Cardiac atrium fibroblast (primary cell): ENCODE data around the gene ANKRD33B. TPM values are rescaled to one million over a fixed set of nuclear protein-coding genes. Genes with fewer than 3 reads are reported as not detected.

Source experiments
- total RNA-seq: library from RNA; depleted of rRNA; stranded (reverse); fragments of >200 nt; gene quantifications from 2 replicates; pipeline ENCODE4 v1.2.3, GENCODE V29; 2015

The ANKRD33B gene
- total RNA-seq: 3.8 and 4.4 TPM in 2 replicates

GRCh38 chr5:10563945-10564837, at the start of gene ANKRD33B:
ANKRD33B (plus strand) TSS chr5:10564070; CDS start chr5:10564468, 398 bp downstream.

Other genes with a start within 250 kb of the ANKRD33B start
- gene MARCHF6, start 210.4 kb upstream of the ANKRD33B start, total RNA-seq: 24.6 and 30.9 TPM in 2 replicates
- 0.32 TPM in 1 of 2 replicates, not detected in the other for gene ROPN1L, start 122.2 kb upstream of the ANKRD33B start, total RNA-seq
- gene DAP, start 197.2 kb downstream of the ANKRD33B start, total RNA-seq: 33.2 and 48.9 TPM in 2 replicates